Measurements from ENCODE around the gene MAD1L1. TPM values are rescaled to one million over a fixed set of nuclear protein-coding genes. Genes with fewer than 3 reads are reported as not detected.

MAD1L1 gene
- total and polyA plus RNA-seq, 2 of the 8 experiments (the other 6 are each of a cell fraction or from before 2014, with no cell fraction given): 40.4 to 44.6 TPM

GRCh38 chr7:1918063-1918645 lies 314.6 kb downstream of the MAD1L1 start:
- no peak overlapping the region for H2BK5ac ChIP-seq (ENCODE audit: low read depth, low read length)
- H3K9ac ChIP-seq (replicated peaks in 1 of 4; ENCODE audit: extremely low read depth in 1 of 4, low read depth in 3 of 4, low read length in 3 of 4): no peak overlapping the region
- no peak overlapping the region for H2BK12ac ChIP-seq (ENCODE audit: low read depth, low read length)
- no peak overlapping the region for H3K23ac ChIP-seq (ENCODE audit: insufficient read length)
- H4K5ac ChIP-seq (ENCODE audit: insufficient read length, low read depth, low read length): no peak overlapping the region
- H3K27ac ChIP-seq (ENCODE audit: low read depth, low read length): no peak overlapping the region; the same call in 1 of the 2 replicates
- no peak overlapping the region for H3K4ac ChIP-seq (replicated peaks; ENCODE audit: insufficient read length, low read depth, low read length)
- no peak overlapping the region for H4K91ac ChIP-seq (replicated peaks; ENCODE audit: insufficient read length, low read length)
- H2AFZ ChIP-seq (ENCODE audit: low read length): no peak overlapping the region
- no peak overlapping the region for H3K4me2 ChIP-seq (ENCODE audit: insufficient read depth in 1 of 2, low read depth in 2 of 2, low read length in 2 of 2)
- H3K27me3 ChIP-seq (replicated peaks in 1 of 4; ENCODE audit: control insufficient read depth in 3 of 4, extremely low read depth in 1 of 4, insufficient read depth in 3 of 4, low read length in 3 of 4): no peaks in the 10 kb centered on the region
- POLR2A ChIA-PET (ENCODE audit: partially characterized antibody): no interaction called here
- H4K20me1 ChIP-seq (replicated peaks in 1 of 2; ENCODE audit: control insufficient read depth in 1 of 2, insufficient read depth in 2 of 2, low read length in 2 of 2): peaks cover 2 to 8% of the 10 kb centered on the region in 2 experiments
- no peak for FAIRE-seq
- H3K79me2 ChIP-seq (ENCODE audit: control insufficient read depth in 1 of 2, insufficient read depth in 2 of 2, low read length in 2 of 2): no peaks in the 10 kb centered on the region
- CTCF ChIA-PET (ENCODE audit: partially characterized antibody): no interaction called here
- H3K14ac ChIP-seq (ENCODE audit: insufficient read length): no peak overlapping the region
- no peaks in the 10 kb centered on the region; a peak in 1 of 8 replicates for H3K36me3 ChIP-seq (ENCODE audit: control insufficient read depth in 2 of 4, insufficient read depth in 4 of 4, low read length in 3 of 4)
- no peaks in the 10 kb centered on the region for H3K23me2 ChIP-seq (ENCODE audit: low read depth, low read length)
- 90% methylated on average over 23 of the region's 23 CpGs; no CpG with 5 or more reads in 1 of the 2 experiments for WGBS, 2 experiments (ENCODE audit: extremely low coverage in 1 of 2, insufficient coverage in 1 of 2, insufficient read length in 1 of 2, insufficient replicate concordance in 2 of 2, low coverage in 1 of 2, low lambda C conversion rate in 2 of 2, missing lambda C conversion rate in 1 of 2)
- no peaks in the 10 kb centered on the region; a peak in 1 of 7 replicates for H3K4me1 ChIP-seq (replicated peaks in 1 of 4; ENCODE audit: control insufficient read depth in 3 of 4, insufficient read depth in 4 of 4, low read length in 3 of 4)
- H3K79me1 ChIP-seq (ENCODE audit: low read depth, low read length): no peaks in the 10 kb centered on the region; the same call in 1 of the 2 replicates
- no peak overlapping the region for H3K18ac ChIP-seq (ENCODE audit: extremely low read depth, low read length)
- no peak overlapping the region for H2BK20ac ChIP-seq (ENCODE audit: low read length)
- no peak overlapping the region for H3K4me3 ChIP-seq (ENCODE audit: extremely low read depth in 1 of 4, insufficient read depth in 2 of 4, low read depth in 3 of 4, low read length in 4 of 4)
- no peak overlapping the region for H2BK15ac ChIP-seq (ENCODE audit: low read length)
- peak overlapping the region; percentile 68; the same call in 1 of the 2 replicates for H4K8ac ChIP-seq (ENCODE audit: extremely low read depth, insufficient read depth, low read length)
- H2AK5ac ChIP-seq (ENCODE audit: low read depth, low read length): no peak overlapping the region
- H2BK120ac ChIP-seq (replicated peaks; ENCODE audit: low read depth, low read length): no peak overlapping the region
- DNase-seq (ENCODE audit: low read depth in 1 of 2, low spot score in 2 of 2): no peak
- TF ChIP-seq CBX8 (IDR thresholded peaks at IDR 0.05; ENCODE audit: borderline replicate concordance, low read depth, low read length): no peak
- no peak for TF ChIP-seq ATF3 (IDR thresholded peaks at IDR 0.05; ENCODE audit: insufficient read depth, low read depth, low read length)
- TF ChIP-seq BCL11A (IDR thresholded peaks at IDR 0.05; ENCODE audit: low read depth in 2 of 2, low read length in 2 of 2): no peak
- TF ChIP-seq, protein P1, sequence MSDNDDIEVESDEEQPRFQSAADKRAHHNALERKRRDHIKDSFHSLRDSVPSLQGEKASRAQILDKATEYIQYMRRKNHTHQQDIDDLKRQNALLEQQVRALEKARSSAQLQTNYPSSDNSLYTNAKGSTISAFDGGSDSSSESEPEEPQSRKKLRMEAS (IDR thresholded peaks at IDR 0.05): no peak
- no peak for TF ChIP-seq JUND (IDR thresholded peaks at IDR 0.05; ENCODE audit: low read length)
- no peak for TF ChIP-seq SIRT6 (IDR thresholded peaks at IDR 0.05; ENCODE audit: low read length)
- no peak for TF ChIP-seq HDAC6 (IDR thresholded peaks at IDR 0.05; ENCODE audit: low read depth, low read length)
- TF ChIP-seq CHD1 (IDR thresholded peaks at IDR 0.05; ENCODE audit: low read depth, low read length): no peak
- no peak overlapping the region for H3K56ac ChIP-seq (replicated peaks; ENCODE audit: insufficient read length, low read depth, low read length)
- no peaks in the 10 kb centered on the region for H3K9me3 ChIP-seq (ENCODE audit: insufficient read depth in 2 of 2, low read depth in 1 of 2, low read length in 1 of 2)
